GM08714 (cell line): Measurements from ENCODE around the gene RDH13.
"Not testable (repeated sequence)": the region's sequence is repeated elsewhere in the genome, so short reads cannot be mapped to it uniquely, and the experiment has no call there.

Experiments
- H3K4me3 ChIP-seq: fragments of 200-500 bp; sonication (Bioruptor generic); 2 replicates; pipeline ENCODE4 v1.5.1; 2014; ENCODE audit warnings: mild to moderate bottlenecking, low read length, inconsistent platforms
- ZNF274 ChIP-seq: IDR thresholded peaks from 2 replicates; pipeline ENCODE4 v1.6.1; 2012; ENCODE audit warnings: mild to moderate bottlenecking, low read depth, low read length

The RDH13 gene

GRCh38 chr19:55050749-55051532, 12.0 kb downstream of the RDH13 start:
- no peak overlapping the region for H3K4me3 ChIP-seq
- TF ChIP-seq ZNF274: no peak

GRCh38 chr19:55048446-55048845, 14.5 kb downstream of the RDH13 start:
- TF ChIP-seq ZNF274: no peak
- H3K4me3 ChIP-seq: no peak overlapping the region

- TF ChIP-seq ZNF274: no peak
- no peak overlapping the region for H3K4me3 ChIP-seq
Measured at GRCh38 chr19:55047951-55048350, 15.0 kb downstream of the RDH13 start.

- no peak overlapping the region for H3K4me3 ChIP-seq
- no peak for TF ChIP-seq ZNF274
Measured at GRCh38 chr19:55046975-55047622, 15.8 kb downstream of the RDH13 start.

- no peak for TF ChIP-seq ZNF274
- no peak overlapping the region for H3K4me3 ChIP-seq
Measured at GRCh38 chr19:55044771-55045716, 17.9 kb downstream of the RDH13 start.

- TF ChIP-seq ZNF274: no peak
- H3K4me3 ChIP-seq: no peak overlapping the region
Measured at GRCh38 chr19:55044286-55044685, 18.7 kb downstream of the RDH13 start.

GRCh38 chr19:55042688-55043087, 20.3 kb downstream of the RDH13 start:
- no peak for TF ChIP-seq ZNF274
- no peak overlapping the region for H3K4me3 ChIP-seq

GRCh38 chr19:55042344-55042678, 20.6 kb downstream of the RDH13 start:
- TF ChIP-seq ZNF274: no peak
- H3K4me3 ChIP-seq: no peak overlapping the region

- no peak for TF ChIP-seq ZNF274
- H3K4me3 ChIP-seq: no peak overlapping the region
Measured at GRCh38 chr19:55041627-55042343, 21.2 kb downstream of the RDH13 start.

- no peak overlapping the region for H3K4me3 ChIP-seq
- TF ChIP-seq ZNF274: no peak
Measured at GRCh38 chr19:55041244-55041626, 21.7 kb downstream of the RDH13 start.

GRCh38 chr19:55040654-55041053, 22.3 kb downstream of the RDH13 start:
- H3K4me3 ChIP-seq: not testable (repeated sequence)

- not testable (repeated sequence) for H3K4me3 ChIP-seq
Measured at GRCh38 chr19:55037603-55038002, 25.3 kb downstream of the RDH13 start.

- H3K4me3 ChIP-seq: no peak overlapping the region
- no peak for TF ChIP-seq ZNF274
Measured at GRCh38 chr19:55036058-55036457, 26.9 kb downstream of the RDH13 start.

GRCh38 chr19:55034751-55035150, 28.2 kb downstream of the RDH13 start:
- TF ChIP-seq ZNF274: no peak
- H3K4me3 ChIP-seq: no peak overlapping the region

- not testable (repeated sequence) for H3K4me3 ChIP-seq
Measured at GRCh38 chr19:55032976-55033643, 29.8 kb downstream of the RDH13 start.
